LNCAP (cell line): ENCODE results near the gene FAM210A.

Experiments used
- CTCF ChIP-seq: fragments of 450-650 bp; IDR thresholded peaks from 2 replicates; pipeline ENCODE4 v1.5.1; 2017; ENCODE audit warnings: mild to moderate bottlenecking

The FAM210A gene

GRCh38 chr18:13661779-13662256 is 64.5 kb downstream of the FAM210A start:
- TF ChIP-seq CTCF: no peak

- TF ChIP-seq CTCF: no peak
Observed at GRCh38 chr18:13661051-13661778, 65.1 kb downstream of the FAM210A start.

GRCh38 chr18:13660510-13660909 is 65.8 kb downstream of the FAM210A start:
- TF ChIP-seq CTCF: no peak

DNA sequence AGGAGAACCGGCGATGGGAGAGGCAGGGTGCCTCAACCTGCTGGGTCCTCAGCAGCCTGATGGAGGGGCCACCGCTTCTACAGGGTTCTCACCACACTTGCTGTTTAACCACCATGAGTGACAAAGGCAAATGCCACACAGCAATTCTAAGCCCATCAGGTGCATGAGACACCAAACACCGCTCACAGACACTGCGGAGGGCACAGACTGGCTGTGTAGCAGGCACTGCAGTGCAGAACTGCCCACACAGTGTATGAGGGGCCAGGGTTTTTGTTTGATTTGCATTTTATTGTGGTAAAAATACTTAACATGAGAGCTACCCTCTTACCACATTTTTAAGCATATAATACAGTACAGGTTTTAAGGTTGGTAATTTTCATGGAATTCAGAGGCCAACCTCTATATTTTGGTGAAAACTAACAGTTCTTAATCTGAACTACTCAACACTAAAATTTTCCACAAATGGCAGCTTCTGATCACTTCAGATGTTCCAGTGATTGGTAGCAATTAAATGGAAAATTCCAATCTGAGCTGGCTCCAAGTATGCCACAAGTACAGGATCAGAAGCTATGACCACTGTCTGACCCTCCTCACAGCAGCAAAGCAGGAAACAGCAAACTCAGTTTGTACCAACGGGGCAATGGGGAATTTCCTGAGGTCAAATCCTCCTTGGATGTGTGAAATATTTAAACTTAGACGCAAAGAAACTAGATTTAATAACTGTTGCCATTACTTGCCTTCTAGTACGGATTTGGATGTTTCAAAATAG is 67.7 kb downstream of the FAM210A start:
- no peak for TF ChIP-seq CTCF

DNA sequence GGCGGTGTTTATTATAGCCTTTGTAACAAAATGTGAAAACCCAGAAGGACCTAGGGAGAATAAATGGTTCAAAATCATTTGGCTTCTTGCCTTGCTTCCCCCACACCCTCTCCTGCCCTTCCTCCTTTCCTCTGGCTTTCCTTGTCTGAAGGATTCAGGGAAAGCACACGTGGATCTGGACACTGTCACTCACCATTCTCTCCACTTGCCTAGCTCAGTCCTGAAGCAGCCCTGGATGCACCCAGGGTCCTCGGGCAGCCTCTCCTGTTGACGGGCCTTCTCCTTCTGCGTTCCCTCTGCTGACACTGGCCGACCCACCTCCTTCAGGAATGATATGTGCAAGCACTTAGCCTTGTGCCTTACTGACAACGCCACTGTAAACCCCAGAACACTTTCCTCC is 68.4 kb downstream of the FAM210A start:
- no peak for TF ChIP-seq CTCF

GRCh38 chr18:13653746-13654433 is 72.5 kb downstream of the FAM210A start:
- no peak for TF ChIP-seq CTCF
